Activated T-cell treated with anti-CD3 and anti-CD28 coated beads, Interleukin-2, amount 50 U/mL, for 48 hours (primary cell): ENCODE results near the gene TRABD2A.

Experiments used
- DNase-seq, 2 experiments: peaks; one replicate each; pipeline ENCODE4 v3.0.0-alpha.2; 2020

Gene TRABD2A

DNA sequence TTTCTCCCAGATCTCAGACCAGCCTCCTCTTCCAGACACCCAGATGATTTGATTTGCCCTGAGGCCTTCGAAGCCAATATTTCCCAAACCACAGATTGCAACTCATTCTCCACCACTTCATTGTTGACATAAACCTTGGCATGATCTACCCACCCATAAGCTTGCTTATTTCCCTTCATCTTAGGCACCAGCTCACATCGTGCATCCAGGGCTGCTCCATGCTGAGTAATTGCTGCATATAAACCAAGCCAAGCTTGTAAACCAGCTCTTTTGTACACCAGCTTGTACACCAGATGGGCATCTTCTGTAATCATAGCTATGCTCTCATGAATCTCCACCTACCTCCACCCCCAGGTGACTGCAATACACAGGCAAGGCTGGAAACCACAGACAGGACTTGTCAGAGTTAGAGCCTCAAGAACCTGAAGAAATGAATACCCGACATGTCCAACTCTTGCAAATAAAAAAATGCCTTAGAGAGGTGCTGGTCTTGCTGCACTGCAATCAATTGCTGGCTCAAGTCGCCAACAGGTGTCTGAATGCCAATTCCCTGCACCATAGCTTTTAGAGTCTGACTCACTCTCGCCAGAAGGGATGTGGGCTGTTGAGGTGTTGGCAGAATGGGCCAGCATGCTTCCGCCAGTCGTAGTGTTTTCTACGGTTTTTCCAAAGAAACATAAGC lies 31.5 kb downstream of the TRABD2A start:
- DNase-seq: peak; percentile 56 to 63

DNA sequence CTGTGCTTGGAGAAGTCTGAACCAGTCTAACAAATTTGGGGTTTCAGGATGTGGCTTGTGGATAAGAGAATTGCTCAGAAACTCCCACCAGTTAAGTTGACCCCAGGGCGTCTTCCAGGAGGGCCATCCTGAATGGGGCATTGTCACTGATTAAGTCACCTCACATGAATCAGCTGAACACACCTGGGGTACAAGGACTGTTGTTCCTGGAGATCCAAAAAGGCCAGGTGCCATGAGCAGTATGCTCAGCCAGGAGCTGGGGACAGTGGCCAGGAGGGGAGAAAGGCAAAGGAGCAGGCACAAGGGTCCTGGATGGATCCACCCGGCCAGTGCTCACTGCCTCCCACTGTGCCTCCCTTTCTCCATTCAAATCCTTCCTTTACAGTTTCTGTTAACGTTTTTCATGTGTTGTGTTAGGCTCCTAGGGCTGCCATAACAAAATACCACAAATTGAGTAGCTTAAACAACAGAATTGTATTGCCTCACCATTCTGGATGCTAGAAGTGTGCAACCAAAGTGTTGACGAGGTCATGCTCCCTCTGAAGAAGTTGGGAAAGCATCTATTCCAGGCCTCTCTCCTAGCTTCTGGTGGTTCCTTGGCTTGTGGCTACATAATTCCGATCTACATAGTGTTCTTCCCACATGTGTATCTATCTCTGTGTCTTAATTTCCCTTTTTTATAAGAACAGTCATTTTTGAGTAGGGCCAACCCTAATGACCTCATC lies 33.4 kb downstream of the TRABD2A start:
- DNase-seq: peak; percentile 29 to 30

DNA sequence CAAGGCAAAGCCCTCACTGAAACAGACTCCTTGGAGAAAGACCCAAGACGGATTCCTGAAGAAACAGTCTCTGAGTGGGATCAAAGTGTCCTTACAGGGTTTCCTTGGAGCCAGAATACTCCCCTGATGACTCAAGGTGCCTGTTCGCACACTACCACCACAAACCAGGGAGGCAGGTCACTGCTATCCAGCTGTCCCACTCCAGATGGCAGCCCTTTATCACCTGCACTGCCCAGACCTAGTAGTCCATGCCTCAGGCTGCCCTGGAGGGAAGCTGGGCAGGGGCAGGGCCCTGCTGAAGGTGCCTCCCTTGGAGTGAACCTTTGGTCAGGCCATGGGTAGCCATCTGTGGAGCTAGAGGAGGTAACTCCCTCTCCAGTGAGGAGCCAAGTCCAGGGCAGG lies 34.1 kb downstream of the TRABD2A start:
- peak; percentile 41 to 44 for DNase-seq

DNA sequence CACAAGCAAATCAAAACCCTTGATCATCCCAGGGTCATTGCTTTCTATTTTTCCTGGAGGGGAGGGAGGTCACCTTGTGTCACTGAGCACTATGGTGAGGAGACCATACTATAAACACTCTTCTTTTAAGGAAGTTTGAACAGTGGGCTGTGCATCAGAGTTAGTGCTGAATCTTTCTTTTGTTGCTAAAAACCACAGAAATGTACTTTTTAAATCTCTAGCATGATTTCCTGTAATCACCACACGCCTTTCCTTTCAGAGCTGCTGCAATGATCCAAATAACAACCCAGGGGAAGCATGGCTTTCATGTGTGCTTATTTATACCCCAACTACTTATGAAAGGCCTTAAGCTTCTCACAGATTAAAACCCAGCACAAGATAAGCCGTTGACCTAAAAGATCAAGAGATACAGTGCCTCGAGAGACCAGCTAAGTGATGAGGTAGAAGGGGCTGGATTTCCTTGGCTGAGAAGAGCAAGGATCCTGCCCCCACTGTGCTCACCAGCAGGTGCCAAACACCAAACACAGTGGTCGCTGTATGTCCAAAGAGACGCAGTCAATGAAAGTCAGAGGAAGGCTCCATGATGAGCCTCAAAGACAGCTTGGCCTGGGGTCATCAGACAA lies 34.7 kb downstream of the TRABD2A start:
- DNase-seq: peak in 1 of 2 experiments; percentile 45

DNA sequence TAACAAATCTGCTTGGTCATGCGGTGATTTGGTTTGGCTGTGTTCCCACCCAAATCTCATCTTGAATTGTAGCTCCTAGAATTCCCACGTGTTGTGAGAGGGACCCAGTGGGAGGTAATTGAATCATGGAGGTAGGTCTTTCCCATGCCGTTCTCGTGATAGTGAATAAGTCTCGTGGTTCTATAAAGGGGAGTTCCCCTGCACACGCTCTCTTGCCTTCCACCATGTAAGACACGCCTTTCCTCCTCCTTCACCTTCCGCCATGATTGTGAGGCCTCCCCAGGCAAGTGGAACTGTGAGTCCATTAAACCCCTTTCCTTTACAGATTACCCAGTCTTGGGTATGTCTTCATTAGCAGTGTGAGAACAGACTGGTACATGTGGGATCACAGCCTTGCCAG lies 36.7 kb downstream of the TRABD2A start:
- no peak for DNase-seq

DNA sequence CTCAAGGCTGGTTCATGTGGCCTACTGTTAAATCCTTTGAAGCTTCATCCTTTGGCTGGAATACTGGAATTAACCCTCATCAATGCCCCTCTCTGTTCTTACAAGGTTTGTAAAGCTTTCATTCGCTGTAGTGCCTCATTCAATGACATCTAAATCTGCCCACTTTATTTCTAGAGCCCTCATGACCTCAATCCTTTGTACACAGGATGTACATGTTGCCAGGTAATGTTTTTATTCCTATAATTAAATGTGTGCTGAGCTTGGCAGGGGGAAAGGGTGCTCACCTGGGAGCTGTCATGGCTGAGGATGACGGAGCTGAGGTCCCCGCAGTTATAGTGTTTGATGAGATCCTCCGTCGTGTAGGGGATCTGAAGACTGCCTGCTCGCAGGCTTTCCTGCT lies 39.3 kb downstream of the TRABD2A start:
- peak in 1 of 2 experiments; percentile 16 for DNase-seq

DNA sequence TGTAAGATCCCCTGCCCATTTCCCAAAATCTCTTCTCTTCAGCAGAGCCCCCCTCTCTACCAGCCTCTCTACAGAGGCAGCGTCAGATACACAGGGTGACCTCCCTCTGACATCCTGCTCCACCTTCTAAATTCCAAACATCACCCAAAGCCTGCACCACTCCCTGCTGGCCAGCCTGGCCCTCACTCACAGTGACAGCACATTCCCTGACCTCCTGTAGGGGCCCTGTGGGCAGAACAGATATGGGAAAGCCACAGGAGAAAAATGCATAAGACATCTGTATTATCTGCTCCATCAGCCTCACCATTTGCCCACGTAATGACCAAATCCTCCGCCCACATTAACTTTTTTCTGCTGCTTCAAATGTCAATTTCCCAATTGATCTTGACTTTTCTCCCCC lies 40.6 kb downstream of the TRABD2A start:
- DNase-seq: peak in 1 of 2 experiments; percentile 34

DNA sequence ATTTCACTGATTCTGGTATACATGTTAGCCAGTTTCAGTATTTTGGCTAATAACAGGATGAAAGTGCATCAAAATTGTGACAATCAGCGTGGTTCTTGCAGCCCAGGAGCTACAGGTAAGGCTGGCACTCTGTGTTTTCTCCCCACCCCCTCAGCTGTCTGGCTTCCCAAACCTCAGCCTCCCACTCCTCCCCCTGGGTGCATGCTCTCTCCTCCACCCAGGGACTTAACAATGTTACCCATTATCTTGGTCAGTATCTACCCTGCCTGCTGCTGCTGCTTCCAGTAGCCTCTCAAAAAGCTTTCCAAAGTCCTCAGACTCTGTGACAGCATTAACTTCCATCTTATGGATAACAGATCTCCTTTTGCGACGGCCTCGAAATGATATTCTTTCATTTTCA lies 41.0 kb downstream of the TRABD2A start:
- no peak for DNase-seq

DNA sequence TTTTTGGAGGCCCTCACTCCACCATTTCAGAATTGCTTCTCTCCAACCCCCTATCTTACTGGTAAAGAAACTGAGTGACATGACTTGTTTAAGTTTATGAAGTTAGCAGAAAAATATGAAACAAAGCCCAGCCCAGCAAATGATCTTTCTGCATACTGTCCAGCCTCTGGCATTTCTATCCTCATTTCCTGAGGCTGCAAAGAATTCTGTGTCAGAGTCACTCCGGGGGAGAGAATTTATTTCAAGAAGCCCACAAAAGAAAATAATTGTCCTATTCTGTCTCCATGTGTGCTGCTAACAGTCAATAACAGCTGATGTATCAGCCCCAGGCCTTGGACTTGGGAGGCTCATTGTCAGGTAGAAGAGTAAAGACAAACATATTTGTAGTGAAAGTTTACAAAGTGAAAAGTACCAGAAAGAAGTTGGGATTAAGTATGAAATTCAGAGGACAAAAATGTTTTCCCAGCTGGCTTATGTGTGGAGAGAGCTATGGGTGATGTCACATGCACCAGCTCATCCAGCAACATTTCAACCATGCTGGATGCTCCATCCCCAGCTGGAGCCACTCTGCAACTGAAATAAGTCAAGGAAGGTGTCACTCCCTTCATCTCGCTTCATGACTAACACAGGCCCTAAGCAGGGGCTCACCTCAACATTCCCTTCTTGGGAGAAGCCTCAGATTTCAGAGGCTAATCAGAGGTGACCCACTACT lies 42.3 kb downstream of the TRABD2A start:
- DNase-seq: no peak

DNA sequence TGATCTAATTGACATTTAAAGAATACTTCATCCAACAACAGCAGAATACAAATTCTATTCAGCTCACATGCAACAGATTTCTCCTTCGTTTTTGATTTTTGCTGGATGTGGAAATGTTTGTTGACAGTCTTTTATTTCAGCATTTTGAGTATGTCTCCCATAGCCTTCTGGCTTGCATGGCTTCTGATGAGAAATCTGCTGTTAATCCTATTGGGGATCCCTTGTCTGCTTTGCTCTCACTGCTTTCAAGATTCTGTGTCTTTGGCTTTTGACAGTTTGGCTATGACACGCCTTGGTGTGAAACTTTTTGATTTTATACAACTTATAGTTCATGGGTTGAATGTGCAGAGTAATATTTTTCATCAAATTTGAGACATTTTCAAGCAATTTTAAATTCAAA lies 44.7 kb downstream of the TRABD2A start:
- no peak for DNase-seq

DNA sequence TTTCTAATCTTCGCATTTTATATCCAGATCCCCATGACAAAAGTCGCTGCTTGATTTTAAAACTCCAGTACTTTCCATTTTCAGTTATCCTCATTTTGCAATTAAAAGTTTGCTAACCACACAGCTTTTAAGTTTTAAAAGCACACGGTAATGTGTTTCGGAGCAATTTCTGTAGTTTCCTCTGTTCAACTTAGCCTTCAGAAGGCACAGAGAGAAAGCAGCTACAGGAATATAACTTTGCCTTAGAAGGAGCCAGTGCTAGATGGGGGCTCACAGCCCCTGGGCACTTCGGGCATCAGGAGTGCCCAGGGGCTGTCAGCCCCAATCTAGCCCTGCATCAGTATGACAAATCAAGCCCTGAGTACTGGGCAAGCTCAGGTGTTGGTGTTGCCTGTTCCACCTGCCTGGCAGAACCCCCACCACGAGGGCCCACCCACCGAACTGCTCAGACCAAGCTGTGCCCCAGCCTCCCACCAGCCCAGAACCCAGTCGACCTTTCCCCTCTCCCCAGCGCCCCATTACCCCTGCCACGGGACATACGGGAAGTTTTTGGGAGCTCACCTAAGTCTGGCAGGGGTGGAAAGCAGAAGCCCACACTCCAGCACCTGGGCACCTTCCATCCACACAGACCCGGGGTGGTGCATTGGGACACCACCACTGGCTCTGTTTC lies 47.3 kb downstream of the TRABD2A start:
- DNase-seq: no peak

DNA sequence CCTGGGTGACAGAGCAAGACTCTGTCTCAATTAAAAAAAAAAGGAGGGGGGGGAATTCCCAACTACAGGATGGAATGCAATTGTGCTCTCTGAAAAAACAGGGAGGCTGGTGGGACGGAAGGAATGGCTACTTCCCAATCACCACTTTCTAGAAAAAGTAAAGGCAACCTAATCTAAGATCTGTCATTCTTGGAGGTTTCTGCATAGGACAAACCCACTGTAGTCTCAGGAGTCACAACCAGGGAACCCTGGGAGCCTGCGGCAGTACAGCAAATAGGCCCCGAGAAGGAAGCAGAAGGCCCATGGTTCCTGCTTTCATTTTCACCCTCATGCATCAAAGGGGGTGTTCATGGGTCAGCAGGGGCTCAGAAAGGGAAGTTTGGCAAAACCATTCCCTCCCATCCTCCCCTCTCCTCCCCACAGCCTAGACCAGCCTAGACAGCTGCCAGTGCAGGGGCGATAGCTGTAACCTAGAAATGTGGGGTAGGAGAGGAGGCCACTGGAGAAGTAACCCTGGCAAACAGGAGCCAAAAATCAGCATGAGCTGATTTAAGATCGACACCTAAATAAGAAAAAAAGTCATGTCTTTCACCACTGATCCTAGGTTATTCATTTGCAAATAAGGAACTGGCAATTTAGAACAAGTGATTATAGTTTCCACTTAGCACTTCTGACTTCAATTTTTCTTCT lies 48.0 kb downstream of the TRABD2A start:
- peak; percentile 44 to 54 for DNase-seq

DNA sequence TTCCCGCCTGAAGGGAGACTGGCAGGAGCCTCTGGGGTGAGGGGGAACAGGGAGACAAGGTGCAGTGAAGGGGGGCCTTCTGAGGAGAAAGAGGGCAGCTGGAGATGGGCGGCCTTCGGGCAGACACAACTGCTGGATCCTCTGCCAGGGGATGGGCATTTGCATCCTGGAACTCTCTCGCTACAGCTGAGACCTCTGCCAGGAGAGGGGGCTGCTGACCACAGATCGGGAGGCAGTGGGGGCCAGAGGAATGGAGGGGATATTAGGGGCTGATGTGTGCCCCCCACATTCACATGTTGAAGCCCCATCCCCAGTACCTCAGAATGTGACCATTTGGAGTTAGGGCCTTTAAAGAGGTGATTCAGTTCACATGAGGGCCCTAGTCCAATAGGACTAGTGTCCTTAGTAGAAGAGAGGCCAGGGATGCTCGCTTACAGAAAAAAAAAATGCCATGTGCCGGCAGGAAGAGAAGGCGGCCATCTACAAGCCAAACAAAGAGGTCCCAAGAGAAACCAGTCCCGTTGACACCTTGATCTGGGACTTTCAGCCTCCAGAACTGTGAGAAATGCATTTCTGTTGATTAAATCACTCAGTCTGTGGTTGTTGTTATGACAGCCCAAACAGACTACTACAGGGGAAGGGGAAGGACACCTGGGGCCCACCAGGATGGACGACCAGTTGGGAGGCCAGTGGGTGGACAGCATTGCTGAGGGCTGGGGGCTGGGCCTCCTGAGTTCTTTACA lies 50.0 kb downstream of the TRABD2A start:
- DNase-seq: no peak

DNA sequence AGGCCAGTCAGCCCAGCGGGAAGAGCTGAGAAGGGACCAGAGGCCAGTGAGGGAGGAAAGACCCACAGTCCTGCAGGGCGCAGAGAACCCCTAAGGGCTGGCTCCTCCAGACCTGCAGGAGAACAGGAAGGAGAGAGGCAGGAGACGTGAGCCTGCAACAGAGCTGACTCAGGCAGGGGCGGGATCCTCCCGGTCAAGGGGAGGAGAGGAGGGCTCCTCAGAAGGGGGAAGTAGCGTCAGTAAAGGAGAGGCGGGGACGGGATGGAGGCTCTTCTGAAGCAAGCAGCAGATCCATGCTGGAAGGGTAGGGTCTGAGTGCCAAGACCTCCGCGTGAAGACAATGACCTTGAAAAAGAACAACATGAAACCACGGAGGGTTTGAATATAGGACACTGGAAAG lies 50.8 kb downstream of the TRABD2A start:
- no peak for DNase-seq

DNA sequence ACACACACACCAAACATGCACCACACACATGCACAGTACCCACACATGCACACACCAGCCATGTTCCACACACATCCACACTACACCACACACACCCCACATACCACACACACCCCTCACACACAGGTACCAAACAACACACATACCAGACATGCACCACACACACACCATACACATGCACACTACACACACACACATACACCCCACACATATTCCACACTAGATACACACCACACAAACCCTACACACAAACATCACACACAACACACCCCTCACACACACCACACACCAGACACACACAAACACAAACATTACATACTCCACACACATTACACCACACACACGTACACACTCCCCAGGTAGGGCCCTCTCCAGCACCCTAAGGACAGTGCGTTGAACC lies 51.2 kb downstream of the TRABD2A start:
- no peak for DNase-seq

DNA sequence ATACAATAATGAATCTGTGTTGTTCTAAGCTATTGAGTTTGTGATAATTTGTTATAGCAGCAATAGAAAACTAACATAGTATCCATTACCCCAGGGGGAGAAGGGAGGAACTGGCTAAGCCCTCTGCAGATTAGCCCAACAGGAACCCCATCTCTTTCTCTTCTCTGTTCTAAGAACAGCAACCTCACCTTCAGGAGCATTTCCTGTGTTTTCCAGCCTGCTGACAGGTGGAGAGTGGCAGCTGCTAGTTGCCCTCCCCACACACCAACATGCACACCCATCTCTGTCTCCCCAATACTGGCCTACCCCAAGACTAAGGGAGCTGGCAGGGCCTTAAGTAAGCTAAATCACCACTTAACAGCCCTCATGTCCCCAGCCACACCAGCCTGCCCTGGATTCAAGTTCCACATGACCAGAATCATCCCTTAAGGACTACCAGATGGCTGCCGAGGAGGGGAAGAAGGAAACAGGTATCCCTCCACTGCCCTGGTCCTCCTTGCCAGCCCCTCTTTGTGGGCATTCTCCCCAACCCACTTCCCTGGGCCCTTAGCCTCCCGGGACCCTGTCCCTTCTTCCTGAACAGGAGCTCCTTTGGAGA lies 52.8 kb downstream of the TRABD2A start:
- DNase-seq: no peak

DNA sequence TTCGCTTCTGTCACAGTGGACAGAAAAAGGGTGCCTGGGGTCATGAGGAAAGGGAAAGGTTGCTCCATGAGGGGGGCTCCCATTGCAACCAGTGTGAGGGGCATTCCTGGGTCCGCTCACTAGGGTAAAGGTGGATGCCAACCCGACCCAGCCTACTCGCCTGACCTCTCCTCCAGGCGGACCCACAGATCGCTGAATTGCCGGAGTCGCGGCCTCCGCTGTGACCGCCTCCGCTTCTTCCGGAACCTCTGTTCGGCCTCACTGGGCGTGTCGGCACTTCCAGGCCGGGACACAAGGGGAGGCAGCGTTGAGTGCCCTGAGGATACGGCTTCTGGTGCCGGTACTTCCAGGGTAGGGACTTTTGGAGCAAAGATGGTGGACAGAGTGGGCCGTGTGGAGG lies 57.1 kb downstream of the TRABD2A start:
- no peak for DNase-seq

DNA sequence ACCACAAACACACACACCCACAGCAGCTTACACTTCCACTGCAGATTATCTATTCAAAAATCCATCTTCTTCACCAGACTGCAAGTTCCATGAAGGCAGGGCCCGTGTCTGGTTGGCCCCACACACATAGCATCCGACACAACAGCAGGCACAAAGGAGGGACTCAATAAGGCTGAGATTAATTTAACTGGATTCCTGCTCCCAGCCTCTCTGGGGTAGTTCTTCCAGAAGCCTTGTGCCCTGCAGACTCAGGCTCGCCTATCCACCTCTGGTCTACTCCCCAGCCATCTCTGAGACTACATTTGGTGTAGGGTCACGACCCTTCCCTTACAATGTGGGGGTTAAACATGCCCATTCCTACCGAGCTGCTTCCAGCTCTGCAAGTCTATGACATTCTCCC lies 57.7 kb downstream of the TRABD2A start:
- no peak for DNase-seq

DNA sequence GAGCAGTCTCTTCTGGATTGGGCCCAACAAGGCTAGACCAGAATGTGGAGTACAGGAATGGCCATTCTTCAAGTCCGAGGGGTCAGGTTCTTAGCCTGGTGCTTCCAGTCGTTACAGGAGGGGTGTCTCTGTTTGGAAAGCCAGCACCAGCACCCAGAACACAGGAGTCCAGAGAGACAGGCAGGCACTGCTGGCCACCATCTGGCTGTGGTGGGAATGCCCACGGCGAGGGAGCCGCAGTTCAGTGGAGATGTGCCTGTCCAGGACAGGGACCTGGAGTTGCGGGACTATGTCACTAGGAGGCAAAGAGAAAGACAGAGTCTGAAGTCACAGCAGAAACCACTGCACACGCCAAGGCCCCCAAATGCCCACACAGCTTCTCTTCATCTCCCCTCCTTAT lies 59.1 kb downstream of the TRABD2A start:
- DNase-seq: no peak

DNA sequence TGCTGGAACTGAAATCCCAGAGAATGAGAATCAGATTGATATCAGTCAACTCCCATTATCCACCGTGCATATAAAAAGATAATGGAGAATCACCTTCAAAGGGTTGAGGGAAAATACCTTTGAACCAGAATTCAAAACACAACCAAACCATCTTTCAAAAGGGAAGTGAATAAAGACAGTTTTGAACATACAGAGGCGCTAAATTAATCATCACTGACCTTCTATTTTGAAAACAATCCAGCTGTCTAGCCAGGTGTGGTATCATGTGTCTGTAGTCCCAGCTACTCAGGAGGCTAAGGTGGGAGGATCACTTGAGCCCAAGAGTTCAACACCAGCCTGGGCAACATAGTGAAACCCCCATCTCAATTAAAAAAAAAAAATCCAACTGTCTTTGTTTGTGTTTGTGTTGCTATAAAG lies 63.6 kb downstream of the TRABD2A start:
- no peak for DNase-seq

DNA sequence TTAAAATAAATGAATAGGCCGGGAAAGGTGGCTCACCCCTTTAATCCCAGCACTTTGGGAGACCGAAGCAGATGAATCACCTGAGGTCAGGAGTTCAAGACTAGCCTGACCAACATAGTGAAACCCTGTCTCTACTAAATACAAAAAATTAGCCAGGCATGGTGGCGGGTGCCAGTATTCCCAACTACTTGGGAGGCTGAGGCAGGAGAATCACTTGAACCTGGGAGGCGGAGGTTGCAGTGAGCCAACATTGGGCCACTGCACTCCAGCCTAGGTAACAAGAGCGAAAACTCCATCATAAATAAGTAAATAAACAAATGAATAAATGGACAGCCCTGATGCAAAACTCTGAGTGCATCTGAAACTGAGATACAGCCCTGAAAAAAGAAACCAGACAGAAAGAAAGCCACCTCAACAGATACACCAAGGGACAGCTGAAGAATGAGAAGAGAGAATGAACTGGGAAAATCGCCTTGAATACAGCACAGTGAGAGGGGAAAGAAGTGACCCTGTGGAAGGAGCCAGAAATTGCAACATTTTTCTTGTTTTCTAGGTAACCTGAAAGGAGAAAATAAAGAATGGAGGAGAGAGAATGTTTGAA lies 64.4 kb downstream of the TRABD2A start:
- DNase-seq: no peak
